ENCODE measurements around the gene CAB39L.

Gene CAB39L

GRCh38 chr13:49441846-49442245, 2.0 kb downstream of the CAB39L start:
- Histone ChIP-seq H2AK5ac (ENCODE audit: low read depth, low read length) (no peak overlapping the region), H3K4me3 (ENCODE audit: low read length in 2 of 2) (no peak overlapping the region), H3K27ac (replicated peaks; ENCODE audit: low read length) (no peak overlapping the region), H3K9ac (ENCODE audit: low read depth, low read length, poor library complexity) (no peak overlapping the region), H3K4me2 (ENCODE audit: insufficient read depth, low read length, poor library complexity, severe bottlenecking) (no peak overlapping the region), H3K36me3 (replicated peaks in 1 of 2; ENCODE audit: control insufficient read depth in 2 of 2, insufficient read depth in 2 of 2, low read length in 2 of 2) (peaks cover 0 to 8% of the 10 kb centered on the region in 2 donors), H3K4ac (ENCODE audit: low read length) (no peak overlapping the region), H3K79me1 (ENCODE audit: low read depth, low read length) (no peaks in the 10 kb centered on the region), H4K8ac (ENCODE audit: low read depth, low read length) (no peak overlapping the region), H3K9me3 (replicated peaks in 1 of 2; ENCODE audit: control insufficient read depth in 2 of 2, insufficient read depth in 1 of 2, low read depth in 1 of 2, low read length in 2 of 2) (no peaks in the 10 kb centered on the region), H3K4me1 (ENCODE audit: control insufficient read depth in 2 of 2, insufficient read depth in 1 of 2, low read depth in 1 of 2, low read length in 2 of 2) (peaks cover 0 to 2% of the 10 kb centered on the region in 2 donors), H3K18ac (ENCODE audit: low read length) (no peak overlapping the region), H2BK12ac (ENCODE audit: low read length) (no peak overlapping the region), H3K23ac (ENCODE audit: low read depth, low read length, poor library complexity) (no peak overlapping the region), H3K27me3 (ENCODE audit: control insufficient read depth in 3 of 3, insufficient read depth in 3 of 3, low read depth in 1 of 3, low read length in 3 of 3) (no peaks in the 10 kb centered on the region), H2BK5ac (ENCODE audit: low read length) (no peak overlapping the region), H4K91ac (ENCODE audit: low read depth, low read length, poor library complexity) (no peak overlapping the region), H2AFZ (ENCODE audit: low read length) (no peak overlapping the region), H2BK15ac (ENCODE audit: low read length) (no peak overlapping the region), H2BK120ac (ENCODE audit: low read depth, low read length) (no peak overlapping the region), H3K14ac (ENCODE audit: low read length) (no peak overlapping the region)
- DNase-seq (ENCODE audit: low spot score) = no peak
- no CpG with 5 or more reads among the region's 2 CpGs for WGBS, 2 donors (ENCODE audit: extremely low coverage in 2 of 2, insufficient read length in 2 of 2, insufficient replicate concordance in 1 of 2)

- H2AFZ ChIP-seq (ENCODE audit: low read length) = no peak overlapping the region
- H3K23ac ChIP-seq (ENCODE audit: low read depth, low read length, poor library complexity) = no peak overlapping the region
- H3K36me3 ChIP-seq (replicated peaks in 1 of 2; ENCODE audit: control insufficient read depth in 2 of 2, insufficient read depth in 2 of 2, low read length in 2 of 2) = peaks cover 0 to 8% of the 10 kb centered on the region in 2 donors
- H3K4me2 ChIP-seq (ENCODE audit: insufficient read depth, low read length, poor library complexity, severe bottlenecking) = no peak overlapping the region
- H3K27me3 ChIP-seq (ENCODE audit: control insufficient read depth in 3 of 3, insufficient read depth in 3 of 3, low read depth in 1 of 3, low read length in 3 of 3) = no peaks in the 10 kb centered on the region
- H4K91ac ChIP-seq (ENCODE audit: low read depth, low read length, poor library complexity) = no peak overlapping the region
- H3K9ac ChIP-seq (ENCODE audit: low read depth, low read length, poor library complexity) = no peak overlapping the region
- DNase-seq (ENCODE audit: low spot score) = no peak
- no peak overlapping the region for H4K8ac ChIP-seq (ENCODE audit: low read depth, low read length)
- H3K14ac ChIP-seq (ENCODE audit: low read length) = no peak overlapping the region
- H2BK12ac ChIP-seq (ENCODE audit: low read length) = no peak overlapping the region
- H2BK120ac ChIP-seq (ENCODE audit: low read depth, low read length) = no peak overlapping the region
- H2BK5ac ChIP-seq (ENCODE audit: low read length) = no peak overlapping the region
- no peak overlapping the region for H3K18ac ChIP-seq (ENCODE audit: low read length)
- no peak overlapping the region for H3K4me3 ChIP-seq (ENCODE audit: low read length in 2 of 2)
- no peak overlapping the region for H2BK15ac ChIP-seq (ENCODE audit: low read length)
- H3K79me1 ChIP-seq (ENCODE audit: low read depth, low read length) = no peaks in the 10 kb centered on the region
- no peaks in the 10 kb centered on the region for H3K9me3 ChIP-seq (replicated peaks in 1 of 2; ENCODE audit: control insufficient read depth in 2 of 2, insufficient read depth in 1 of 2, low read depth in 1 of 2, low read length in 2 of 2)
- H3K4ac ChIP-seq (ENCODE audit: low read length) = no peak overlapping the region
- H3K27ac ChIP-seq (replicated peaks; ENCODE audit: low read length) = no peak overlapping the region
- WGBS, 2 donors (ENCODE audit: extremely low coverage in 2 of 2, insufficient read length in 2 of 2, insufficient replicate concordance in 1 of 2) = no CpG with 5 or more reads among the region's 3 CpGs
- peaks cover 0 to 2% of the 10 kb centered on the region in 2 donors for H3K4me1 ChIP-seq (ENCODE audit: control insufficient read depth in 2 of 2, insufficient read depth in 1 of 2, low read depth in 1 of 2, low read length in 2 of 2)
- H2AK5ac ChIP-seq (ENCODE audit: low read depth, low read length) = no peak overlapping the region
These were observed 2.6 kb downstream of the CAB39L start for GRCh38 chr13:49441312-49441711.

- Histone ChIP-seq H3K9me3 (replicated peaks in 1 of 2; ENCODE audit: control insufficient read depth in 2 of 2, insufficient read depth in 1 of 2, low read depth in 1 of 2, low read length in 2 of 2) (no peaks in the 10 kb centered on the region), H3K79me1 (ENCODE audit: low read depth, low read length) (no peaks in the 10 kb centered on the region), H4K91ac (ENCODE audit: low read depth, low read length, poor library complexity) (no peak overlapping the region), H3K18ac (ENCODE audit: low read length) (no peak overlapping the region), H2BK12ac (ENCODE audit: low read length) (no peak overlapping the region), H3K36me3 (replicated peaks in 1 of 2; ENCODE audit: control insufficient read depth in 2 of 2, insufficient read depth in 2 of 2, low read length in 2 of 2) (peaks cover 0 to 8% of the 10 kb centered on the region in 2 donors), H3K27me3 (ENCODE audit: control insufficient read depth in 3 of 3, insufficient read depth in 3 of 3, low read depth in 1 of 3, low read length in 3 of 3) (no peaks in the 10 kb centered on the region), H4K8ac (ENCODE audit: low read depth, low read length) (no peak overlapping the region), H3K23ac (ENCODE audit: low read depth, low read length, poor library complexity) (no peak overlapping the region), H3K4me2 (ENCODE audit: insufficient read depth, low read length, poor library complexity, severe bottlenecking) (no peak overlapping the region), H2AFZ (ENCODE audit: low read length) (no peak overlapping the region), H3K4me3 (ENCODE audit: low read length in 2 of 2) (no peak overlapping the region), H3K14ac (ENCODE audit: low read length) (no peak overlapping the region), H3K27ac (replicated peaks; ENCODE audit: low read length) (no peak overlapping the region), H3K4me1 (ENCODE audit: control insufficient read depth in 2 of 2, insufficient read depth in 1 of 2, low read depth in 1 of 2, low read length in 2 of 2) (no peaks in the 10 kb centered on the region), H2BK15ac (ENCODE audit: low read length) (no peak overlapping the region), H2BK120ac (ENCODE audit: low read depth, low read length) (no peak overlapping the region), H2BK5ac (ENCODE audit: low read length) (no peak overlapping the region), H3K9ac (ENCODE audit: low read depth, low read length, poor library complexity) (no peak overlapping the region), H3K4ac (ENCODE audit: low read length) (no peak overlapping the region), H2AK5ac (ENCODE audit: low read depth, low read length) (no peak overlapping the region)
- WGBS, 2 donors (ENCODE audit: extremely low coverage in 2 of 2, insufficient read length in 2 of 2, insufficient replicate concordance in 1 of 2) = no CpG with 5 or more reads among the region's 2 CpGs
- DNase-seq (ENCODE audit: low spot score) = no peak
These were observed 4.3 kb downstream of the CAB39L start for GRCh38 chr13:49439609-49440008.

GRCh38 chr13:49437705-49438104, 6.2 kb downstream of the CAB39L start:
- Histone ChIP-seq H2BK15ac (ENCODE audit: low read length) (no peak overlapping the region), H2AFZ (ENCODE audit: low read length) (no peak overlapping the region), H3K79me1 (ENCODE audit: low read depth, low read length) (no peaks in the 10 kb centered on the region), H3K27me3 (ENCODE audit: control insufficient read depth in 3 of 3, insufficient read depth in 3 of 3, low read depth in 1 of 3, low read length in 3 of 3) (no peaks in the 10 kb centered on the region), H3K18ac (ENCODE audit: low read length) (no peak overlapping the region), H4K8ac (ENCODE audit: low read depth, low read length) (no peak overlapping the region), H3K23ac (ENCODE audit: low read depth, low read length, poor library complexity) (no peak overlapping the region), H3K14ac (ENCODE audit: low read length) (no peak overlapping the region), H3K4me2 (ENCODE audit: insufficient read depth, low read length, poor library complexity, severe bottlenecking) (no peak overlapping the region), H2BK5ac (ENCODE audit: low read length) (no peak overlapping the region), H2AK5ac (ENCODE audit: low read depth, low read length) (no peak overlapping the region), H2BK12ac (ENCODE audit: low read length) (no peak overlapping the region), H3K4me1 (ENCODE audit: control insufficient read depth in 2 of 2, insufficient read depth in 1 of 2, low read depth in 1 of 2, low read length in 2 of 2) (no peaks in the 10 kb centered on the region), H3K9me3 (replicated peaks in 1 of 2; ENCODE audit: control insufficient read depth in 2 of 2, insufficient read depth in 1 of 2, low read depth in 1 of 2, low read length in 2 of 2) (no peaks in the 10 kb centered on the region), H3K4me3 (ENCODE audit: low read length in 2 of 2) (no peak overlapping the region), H2BK120ac (ENCODE audit: low read depth, low read length) (no peak overlapping the region), H3K27ac (replicated peaks; ENCODE audit: low read length) (no peak overlapping the region), H3K9ac (ENCODE audit: low read depth, low read length, poor library complexity) (no peak overlapping the region), H4K91ac (ENCODE audit: low read depth, low read length, poor library complexity) (no peak overlapping the region), H3K36me3 (replicated peaks in 1 of 2; ENCODE audit: control insufficient read depth in 2 of 2, insufficient read depth in 2 of 2, low read length in 2 of 2) (peaks cover 0 to 14% of the 10 kb centered on the region in 2 donors), H3K4ac (ENCODE audit: low read length) (no peak overlapping the region)
- no peak for DNase-seq (ENCODE audit: low spot score)
- no CpG with 5 or more reads among the region's 7 CpGs for WGBS, 2 donors (ENCODE audit: extremely low coverage in 2 of 2, insufficient read length in 2 of 2, insufficient replicate concordance in 1 of 2)
